Measurements from ENCODE around the gene RAP1GDS1.
"Not testable (repeated sequence)": the region's sequence is repeated elsewhere in the genome, so short reads cannot be mapped to it uniquely, and the experiment has no call there.

Gene RAP1GDS1

GRCh38 chr4:98359646-98360045 lies 98.5 kb downstream of the RAP1GDS1 start:
- DNase-seq: no peak

- DNase-seq: no peak
Observed at GRCh38 chr4:98363431-98363830, 102.2 kb downstream of the RAP1GDS1 start.

- DNase-seq: not testable (repeated sequence)
Observed at GRCh38 chr4:98366275-98366674, 105.1 kb downstream of the RAP1GDS1 start.

GRCh38 chr4:98368000-98368399 lies 106.8 kb downstream of the RAP1GDS1 start:
- not testable (repeated sequence) for DNase-seq

- no peak for DNase-seq
Observed at GRCh38 chr4:98369322-98369721, 108.1 kb downstream of the RAP1GDS1 start.

- DNase-seq: no peak
Observed at GRCh38 chr4:98374643-98375042, 113.5 kb downstream of the RAP1GDS1 start.

- DNase-seq: no peak
Observed at GRCh38 chr4:98377559-98377958, 116.4 kb downstream of the RAP1GDS1 start.

- DNase-seq: no peak
Observed at GRCh38 chr4:98381306-98381705, 120.1 kb downstream of the RAP1GDS1 start.

GRCh38 chr4:98383431-98384106 lies 122.4 kb downstream of the RAP1GDS1 start:
- DNase-seq: no peak

- no peak for DNase-seq
Observed at GRCh38 chr4:98385831-98386230, 124.6 kb downstream of the RAP1GDS1 start.

- DNase-seq: no peak
Observed at GRCh38 chr4:98387345-98388026, 126.3 kb downstream of the RAP1GDS1 start.

- DNase-seq: no peak
Observed at GRCh38 chr4:98394134-98394533, 132.9 kb downstream of the RAP1GDS1 start.

- no peak for DNase-seq
Observed at GRCh38 chr4:98399915-98400314, 138.7 kb downstream of the RAP1GDS1 start.

GRCh38 chr4:98406819-98407218 lies 145.6 kb downstream of the RAP1GDS1 start:
- DNase-seq: no peak

- DNase-seq: no peak
Observed at GRCh38 chr4:98411731-98412130, 150.5 kb downstream of the RAP1GDS1 start.

GRCh38 chr4:98416844-98417243 lies 155.7 kb downstream of the RAP1GDS1 start:
- no peak for DNase-seq

GRCh38 chr4:98420151-98420550 lies 159.0 kb downstream of the RAP1GDS1 start:
- DNase-seq: not testable (repeated sequence)

GRCh38 chr4:98421111-98421510 lies 159.9 kb downstream of the RAP1GDS1 start:
- DNase-seq: no peak

GRCh38 chr4:98423009-98423408 lies 161.8 kb downstream of the RAP1GDS1 start:
- no peak for DNase-seq

- DNase-seq: no peak
Observed at GRCh38 chr4:98430708-98431403, 169.7 kb downstream of the RAP1GDS1 start.

- DNase-seq: no peak
Observed at GRCh38 chr4:98433691-98434090, 172.5 kb downstream of the RAP1GDS1 start.

- no peak for DNase-seq
Observed at GRCh38 chr4:98434816-98435215, 173.6 kb downstream of the RAP1GDS1 start.

- no peak for DNase-seq
Observed at GRCh38 chr4:98444371-98444770, 183.2 kb downstream of the RAP1GDS1 start.

Measured in activated CD4-positive, CD25-positive, alpha-beta regulatory T cell treated with anti-CD3 and anti-CD28 coated beads, Interleukin-2, amount 50 U/mL, for 72 hours (primary cell).